Effector CD8-positive, alpha-beta T cell (primary cell): ENCODE data around the gene ANXA11.
A peak's percentile ranks its signal among the peaks of the same experiment; 100 is the strongest.

Source experiments
- DNase-seq: peaks from one replicate; lab custom pipeline; 2025; lab: John Stamatoyannopoulos, UW

ANXA11 gene

GRCh38 chr10:80187465-80188409, 17.6 kb downstream of the ANXA11 start:
- DNase-seq, result peak; percentile 63

DNA sequence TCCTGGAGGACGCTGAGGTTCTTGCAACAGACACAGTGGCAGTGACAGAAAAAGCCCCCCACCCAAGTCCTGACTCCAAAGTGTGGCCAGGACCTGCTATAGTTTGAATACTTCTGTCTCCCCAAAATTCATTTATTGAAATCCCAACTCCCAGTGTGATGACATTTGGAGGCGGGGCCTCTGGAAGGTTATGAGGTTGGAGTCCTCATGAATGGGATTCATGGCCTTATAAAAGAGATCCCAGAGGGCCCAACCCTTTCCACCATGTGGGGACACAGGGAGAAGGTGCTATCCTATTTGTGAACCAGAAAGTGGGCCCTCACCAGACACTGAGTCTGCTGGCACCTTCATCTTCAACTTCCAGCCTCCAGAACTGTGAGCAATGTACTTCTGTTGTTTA, 18.3 kb downstream of the ANXA11 start:
- DNase-seq, result no peak

DNA sequence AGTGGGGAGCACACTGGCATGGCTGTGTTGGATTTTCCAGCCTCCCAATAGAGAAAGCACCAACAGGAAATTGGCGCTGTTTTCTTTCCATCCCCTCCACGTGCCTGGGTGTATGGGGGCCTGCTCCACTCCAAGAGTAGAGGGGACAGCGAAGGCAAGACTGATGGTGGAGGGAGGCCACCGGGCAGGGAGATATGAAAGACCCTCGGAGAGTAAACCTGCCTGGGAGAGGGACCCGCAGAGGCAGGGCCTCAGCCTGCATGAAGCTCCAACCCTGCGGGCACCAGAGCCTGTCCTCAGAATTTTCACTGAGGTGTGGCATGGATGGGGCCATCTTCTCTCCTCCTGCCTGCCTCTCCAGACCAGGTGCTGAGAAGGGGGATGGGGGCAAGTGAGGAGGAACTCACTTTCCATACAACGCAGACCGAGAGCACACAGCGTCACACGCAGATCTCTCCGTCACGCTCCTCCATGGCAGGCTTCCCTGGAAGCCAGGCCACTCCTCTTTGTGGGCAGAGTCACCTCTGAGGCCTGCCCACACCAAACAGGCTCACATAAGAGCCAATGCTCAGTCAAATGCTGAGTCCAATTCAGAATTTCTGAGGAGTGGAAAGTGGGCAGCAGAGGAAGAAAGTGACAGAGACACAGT, 18.8 kb downstream of the ANXA11 start:
- DNase-seq, result no peak

- DNase-seq, result no peak
Observed at GRCh38 chr10:80185578-80186299, 19.6 kb downstream of the ANXA11 start.

GRCh38 chr10:80184291-80184690, 21.0 kb downstream of the ANXA11 start:
- DNase-seq, result no peak

- no peak for DNase-seq
Observed at GRCh38 chr10:80183436-80183835, 21.9 kb downstream of the ANXA11 start.

DNA sequence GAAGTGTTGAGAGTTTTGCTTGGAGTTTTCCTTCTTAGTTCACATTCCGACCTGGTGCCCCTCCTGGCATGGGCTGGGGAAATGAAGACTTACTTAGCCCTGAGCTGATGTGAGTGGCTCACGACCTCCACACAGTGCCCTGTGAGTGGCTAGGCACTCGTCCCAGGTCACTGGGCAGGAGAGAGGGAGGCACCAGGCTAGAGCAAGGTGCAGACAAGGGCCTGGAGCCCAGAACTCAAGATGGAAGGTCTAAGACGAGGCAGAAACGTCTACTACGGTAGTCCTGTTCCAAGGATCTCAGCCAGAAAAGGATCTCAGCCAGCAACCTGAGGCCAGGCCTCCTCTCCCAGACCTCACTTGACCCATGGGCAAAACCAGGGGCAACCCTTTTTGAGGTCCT, 22.4 kb downstream of the ANXA11 start:
- DNase-seq, result no peak

DNA sequence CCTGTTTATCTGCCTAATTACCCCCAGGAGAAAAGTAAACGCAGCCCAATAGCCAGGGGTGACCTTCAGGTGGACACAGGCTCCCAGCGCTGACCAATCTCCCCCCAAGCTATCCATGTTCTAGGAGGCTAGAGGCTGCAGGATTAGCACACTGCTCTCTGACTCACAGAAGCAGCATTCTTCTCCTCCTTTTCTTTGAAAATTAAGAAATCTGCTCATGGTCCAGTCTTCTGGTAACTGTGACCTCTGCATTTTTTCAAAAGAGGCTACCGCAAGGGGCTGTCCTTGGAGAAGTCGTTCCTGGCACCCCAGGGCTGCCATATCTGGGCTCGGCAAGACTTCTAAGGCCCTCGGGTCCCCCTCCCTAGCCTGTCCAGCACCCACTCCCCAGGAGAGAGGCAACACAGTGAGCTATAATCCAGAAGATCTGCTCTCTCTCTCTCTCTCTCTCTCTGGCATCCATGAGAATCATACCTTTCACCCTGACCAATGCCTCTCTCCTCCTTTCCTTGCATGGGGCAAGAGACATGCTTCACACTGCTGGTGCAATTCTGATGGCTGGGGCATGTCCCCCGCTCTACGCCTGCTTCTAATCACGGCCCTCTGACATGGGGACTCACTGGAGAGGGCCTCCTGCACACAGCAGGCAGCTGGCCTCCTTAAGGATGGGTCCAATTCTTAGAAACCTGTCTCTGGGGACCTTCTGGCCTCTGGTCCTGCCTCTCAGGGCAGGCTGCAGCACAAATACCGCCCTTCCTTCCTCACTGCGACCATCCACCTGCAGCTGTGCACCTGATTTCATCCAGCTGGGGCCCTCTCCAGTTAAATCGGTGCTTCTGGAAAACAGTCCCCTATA, 27.3 kb downstream of the ANXA11 start:
- no peak for DNase-seq

GRCh38 chr10:80176526-80176925, 28.8 kb downstream of the ANXA11 start:
- no peak for DNase-seq

- no peak for DNase-seq
Observed at GRCh38 chr10:80174641-80175395, 30.5 kb downstream of the ANXA11 start.

GRCh38 chr10:80173466-80173865, 31.9 kb downstream of the ANXA11 start:
- DNase-seq, result no peak

GRCh38 chr10:80172896-80173295, 32.4 kb downstream of the ANXA11 start:
- no peak for DNase-seq

- DNase-seq, result no peak
Observed at GRCh38 chr10:80171248-80171660, 34.1 kb downstream of the ANXA11 start.

DNA sequence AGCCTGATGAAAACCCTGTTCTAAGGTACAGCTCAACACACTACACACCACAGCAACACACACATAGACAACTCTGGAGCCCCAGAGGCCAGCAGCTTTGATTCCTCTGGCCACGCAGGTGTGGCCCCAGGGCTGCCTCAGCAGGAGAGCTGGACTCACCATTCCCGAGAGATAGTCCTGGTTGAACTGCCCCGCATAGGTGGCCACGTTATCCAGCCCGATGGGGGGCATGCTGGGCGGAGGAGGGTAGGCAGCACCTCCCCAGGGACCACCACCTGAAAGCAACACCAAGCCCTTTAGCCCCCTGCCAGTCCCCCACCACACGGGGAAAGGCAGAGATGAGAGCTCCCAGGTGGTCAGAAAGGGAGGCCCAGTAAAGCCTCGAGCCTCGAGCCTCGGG, 34.7 kb downstream of the ANXA11 start:
- DNase-seq, result no peak

DNA sequence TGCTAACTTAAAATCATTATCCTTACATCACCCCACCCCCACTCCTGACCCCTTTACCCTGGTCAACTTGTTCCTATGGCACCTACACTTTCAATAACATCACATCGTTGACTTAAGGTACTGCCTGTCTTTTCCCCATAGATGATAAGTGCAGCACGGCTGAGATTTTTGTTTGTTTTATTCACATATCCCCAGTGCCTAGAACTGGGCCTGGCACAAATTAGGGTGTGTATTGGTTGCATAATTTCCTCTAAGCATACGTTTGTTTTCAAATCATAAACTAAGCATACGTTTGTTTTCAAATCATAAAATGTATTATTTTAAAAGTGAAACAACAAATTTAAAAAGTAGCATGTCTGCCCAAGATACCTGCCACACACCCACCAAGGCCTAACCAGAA, 35.3 kb downstream of the ANXA11 start:
- DNase-seq, result no peak

- no peak for DNase-seq
Observed at GRCh38 chr10:80168679-80169380, 36.5 kb downstream of the ANXA11 start.

DNA sequence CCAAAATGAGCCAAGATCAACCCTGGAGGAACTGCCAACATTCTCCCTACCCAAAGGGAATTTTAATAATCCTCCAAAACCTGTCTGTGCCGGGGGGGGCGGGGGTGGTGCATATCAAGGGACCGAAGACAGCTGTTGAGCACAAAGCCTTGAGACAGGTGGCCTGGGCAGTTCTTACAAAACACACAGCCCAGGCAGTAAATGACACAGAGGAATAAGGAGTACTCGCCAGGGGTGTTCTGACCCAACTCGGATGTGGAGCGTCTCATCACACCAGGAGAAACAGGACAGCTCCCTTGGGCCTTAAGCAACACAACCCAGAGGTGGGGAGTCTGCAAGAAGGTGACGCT, 37.2 kb downstream of the ANXA11 start:
- no peak for DNase-seq

- DNase-seq, result no peak
Observed at GRCh38 chr10:80167471-80168161, 37.7 kb downstream of the ANXA11 start.

DNA sequence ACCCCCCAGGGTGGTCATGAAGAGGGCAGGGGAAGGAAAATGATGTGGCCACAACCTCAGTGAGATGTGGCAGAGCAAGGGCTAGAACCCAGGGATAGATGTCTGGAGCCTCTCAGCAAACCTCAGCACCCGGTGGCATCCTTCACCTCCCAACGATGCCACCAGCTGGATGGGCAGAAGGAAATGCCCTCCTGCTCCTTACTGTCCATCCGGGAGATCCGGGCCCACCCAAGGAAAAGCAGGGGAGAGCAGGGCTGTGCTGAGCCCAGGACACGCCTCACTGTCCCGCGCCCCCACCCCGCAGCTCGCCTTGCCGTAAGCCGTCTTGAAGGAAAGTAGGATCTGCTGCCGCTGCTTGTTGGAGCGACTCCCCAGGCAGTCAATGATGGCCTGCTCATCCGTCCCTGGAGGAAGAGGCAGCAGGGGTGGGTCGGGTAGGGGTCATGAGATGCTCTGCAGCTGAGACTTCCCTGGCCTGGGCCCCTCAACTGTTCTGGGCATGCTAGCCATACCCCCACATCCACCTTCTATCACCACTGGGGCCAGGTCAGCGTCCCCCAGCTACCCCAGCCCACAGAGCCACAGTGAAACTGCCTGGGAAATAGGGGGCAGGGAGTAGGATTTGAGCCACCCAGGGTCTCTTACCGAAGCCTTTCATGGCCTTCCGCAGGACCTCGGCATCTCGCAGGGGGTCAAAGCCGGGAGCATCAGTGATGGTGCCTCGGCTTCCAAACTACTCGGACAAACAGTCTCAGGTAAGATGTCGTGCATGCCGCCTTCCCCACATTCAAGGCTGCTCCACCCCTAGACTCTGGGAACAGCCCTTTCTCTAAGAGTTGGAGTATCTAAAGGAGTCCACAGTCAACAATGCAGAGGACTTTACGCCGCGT, 38.5 kb downstream of the ANXA11 start:
- DNase-seq, result no peak
